Stimulated activated CD4-positive, alpha-beta T cell treated with anti-CD3 and anti-CD28 coated beads, TNF-alpha, amount 100 ng/mL, for 1 hour (primary cell): ENCODE data around the gene RANBP17.
"Not testable (repeated sequence)": the region's sequence is repeated elsewhere in the genome, so short reads cannot be mapped to it uniquely, and the experiment has no call there.

ENCODE experiments used
- DNase-seq, 3 donors: peaks; one replicate each; pipeline ENCODE4 v3.0.0-alpha.2; 2020; ENCODE audit warnings: low read depth in 3 of 3, low spot score in 1 of 3

RANBP17 gene

DNA sequence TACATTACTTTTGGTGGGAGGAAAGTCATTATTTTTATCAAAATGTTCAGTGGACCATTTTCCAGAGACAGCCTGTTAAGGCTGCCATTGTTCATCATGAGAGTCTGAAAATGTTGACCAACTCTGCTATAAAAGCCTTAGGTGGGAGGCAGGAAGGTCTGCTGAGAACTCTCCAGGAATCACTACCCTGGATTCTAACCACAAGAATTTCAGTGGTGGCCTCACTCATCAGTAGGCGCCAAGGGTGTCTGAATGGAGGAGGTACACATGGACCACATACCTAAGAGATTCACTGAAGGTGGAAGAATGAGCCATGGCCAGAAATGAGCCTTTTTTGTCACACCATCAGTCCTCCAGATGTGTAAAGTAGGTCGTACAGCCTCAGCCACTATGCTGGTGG lies 426.2 kb downstream of the RANBP17 start:
- no peak for DNase-seq

GRCh38 chr5:171291371-171291770 lies 429.6 kb downstream of the RANBP17 start:
- DNase-seq, result no peak

GRCh38 chr5:171295299-171295698 lies 433.5 kb downstream of the RANBP17 start:
- no peak for DNase-seq

DNA sequence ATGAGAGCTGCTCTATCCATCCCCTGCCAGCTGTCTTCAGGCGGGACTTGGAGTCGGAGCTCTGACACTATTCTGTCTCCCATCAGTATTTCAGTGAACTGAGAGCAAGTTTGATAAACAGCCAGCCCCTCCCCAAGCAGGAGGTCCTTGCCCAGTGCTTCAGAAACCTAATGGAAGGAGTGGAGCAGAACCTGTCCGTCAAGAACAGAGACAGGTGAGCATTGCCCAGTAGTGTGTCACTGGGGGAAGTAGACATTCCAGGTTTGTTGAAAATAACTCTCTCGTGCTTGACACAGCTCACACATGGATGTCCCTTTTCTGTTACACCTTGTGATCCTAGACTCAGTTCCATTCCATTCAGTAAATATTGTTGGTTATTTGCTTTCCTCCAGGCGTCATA lies 434.0 kb downstream of the RANBP17 start:
- DNase-seq, result no peak

DNA sequence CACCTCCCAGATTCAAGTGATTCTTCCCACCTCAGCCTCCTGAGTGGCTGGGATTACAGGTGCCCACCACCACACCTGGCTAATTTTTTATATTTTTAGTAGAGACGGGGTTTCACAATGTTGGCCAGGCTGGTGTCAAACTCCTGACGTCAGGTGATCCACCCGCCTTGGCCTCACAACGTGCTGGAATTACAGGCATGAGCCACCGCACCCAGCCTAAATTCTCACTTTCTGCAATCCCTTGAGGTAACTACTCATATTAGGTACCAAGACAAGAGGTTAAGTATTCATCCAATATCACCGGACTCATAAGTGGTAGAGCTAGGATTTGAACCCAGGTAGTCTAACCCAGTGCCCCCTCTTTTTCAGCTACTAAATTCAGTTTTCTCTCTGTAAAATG lies 436.1 kb downstream of the RANBP17 start:
- DNase-seq, result not testable (repeated sequence)

DNA sequence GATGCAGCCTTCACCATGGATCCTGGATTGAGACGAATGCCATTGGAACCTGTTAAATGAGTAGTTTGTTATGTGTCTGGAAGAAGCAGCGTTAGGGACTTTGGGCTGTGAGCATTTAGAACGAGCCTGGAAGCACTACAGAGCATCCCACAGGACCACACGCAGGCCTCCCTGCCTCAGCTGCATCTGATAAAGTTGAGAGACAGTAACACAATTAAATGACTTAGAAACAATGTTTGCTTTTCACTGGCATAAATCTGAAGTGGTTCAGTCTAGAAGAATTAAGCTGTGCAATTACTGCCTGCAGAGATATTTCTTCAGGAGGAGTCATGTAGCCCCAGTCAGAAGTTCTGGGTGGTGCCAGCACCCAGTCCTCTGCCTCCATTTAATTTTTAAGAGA lies 437.4 kb downstream of the RANBP17 start:
- DNase-seq, result no peak

DNA sequence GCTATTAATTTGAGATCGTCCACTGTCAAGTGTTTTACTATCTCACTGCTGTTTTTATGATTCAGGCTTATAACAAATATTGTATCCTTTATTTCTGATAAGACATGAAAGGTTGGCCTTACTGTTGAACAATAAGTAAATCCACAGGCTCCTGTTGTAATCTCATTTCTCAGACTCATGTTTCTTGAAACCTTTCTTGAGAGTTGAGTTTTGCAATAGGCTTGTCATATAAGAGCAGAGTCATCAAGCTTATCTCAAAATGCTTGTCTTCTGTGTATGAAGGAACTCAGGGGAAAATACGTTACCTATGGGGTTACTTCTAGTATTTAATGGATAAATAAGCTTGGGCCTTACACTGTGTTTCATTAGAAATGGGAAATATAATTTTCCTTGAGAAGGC lies 438.0 kb downstream of the RANBP17 start:
- no peak for DNase-seq

- no peak for DNase-seq
Measured at GRCh38 chr5:171300358-171300757, 438.5 kb downstream of the RANBP17 start.

GRCh38 chr5:171306166-171306565 lies 444.3 kb downstream of the RANBP17 start:
- DNase-seq, result no peak

- no peak for DNase-seq
Measured at GRCh38 chr5:171306781-171307591, 445.2 kb downstream of the RANBP17 start.

DNA sequence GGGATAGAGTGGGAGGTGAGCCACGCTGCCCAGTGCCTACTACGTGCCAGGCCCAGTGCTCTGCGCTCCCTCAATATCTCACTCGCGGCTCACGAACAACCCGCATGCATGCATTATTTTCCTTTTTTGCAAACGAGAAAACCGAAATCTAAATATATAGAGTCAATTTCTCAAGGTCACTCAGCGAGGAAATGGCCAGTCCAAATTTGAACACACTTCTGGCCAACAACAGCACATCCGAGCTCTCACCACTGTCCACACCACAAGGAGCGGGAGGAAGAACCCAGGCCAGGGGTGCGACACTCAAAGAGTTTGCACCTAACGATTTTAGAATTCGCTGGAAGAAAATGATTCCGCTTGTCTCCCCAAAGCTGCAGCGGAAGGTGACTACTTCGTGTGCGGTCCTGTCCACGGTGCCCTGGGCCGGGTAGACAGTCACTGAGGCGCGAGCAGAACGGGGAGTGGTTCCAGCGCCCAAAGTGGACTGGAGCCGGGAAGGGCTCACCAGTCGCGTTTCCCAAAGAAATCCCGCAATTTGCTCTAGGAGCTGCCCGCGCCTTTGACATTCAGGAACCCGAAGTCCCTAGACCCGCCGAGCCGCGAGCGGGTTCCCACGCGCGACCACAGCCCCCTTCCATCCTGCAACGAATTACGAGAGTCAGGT lies 446.1 kb downstream of the RANBP17 start:
- DNase-seq, result no peak

GRCh38 chr5:171308453-171309275 lies 446.8 kb downstream of the RANBP17 start, which contains the start of gene TLX3:
TSS of gene TLX3 (plus strand) at chr5:171309248. CDS start at chr5:171309366, 118 bp downstream.
- DNase-seq, result no peak

DNA sequence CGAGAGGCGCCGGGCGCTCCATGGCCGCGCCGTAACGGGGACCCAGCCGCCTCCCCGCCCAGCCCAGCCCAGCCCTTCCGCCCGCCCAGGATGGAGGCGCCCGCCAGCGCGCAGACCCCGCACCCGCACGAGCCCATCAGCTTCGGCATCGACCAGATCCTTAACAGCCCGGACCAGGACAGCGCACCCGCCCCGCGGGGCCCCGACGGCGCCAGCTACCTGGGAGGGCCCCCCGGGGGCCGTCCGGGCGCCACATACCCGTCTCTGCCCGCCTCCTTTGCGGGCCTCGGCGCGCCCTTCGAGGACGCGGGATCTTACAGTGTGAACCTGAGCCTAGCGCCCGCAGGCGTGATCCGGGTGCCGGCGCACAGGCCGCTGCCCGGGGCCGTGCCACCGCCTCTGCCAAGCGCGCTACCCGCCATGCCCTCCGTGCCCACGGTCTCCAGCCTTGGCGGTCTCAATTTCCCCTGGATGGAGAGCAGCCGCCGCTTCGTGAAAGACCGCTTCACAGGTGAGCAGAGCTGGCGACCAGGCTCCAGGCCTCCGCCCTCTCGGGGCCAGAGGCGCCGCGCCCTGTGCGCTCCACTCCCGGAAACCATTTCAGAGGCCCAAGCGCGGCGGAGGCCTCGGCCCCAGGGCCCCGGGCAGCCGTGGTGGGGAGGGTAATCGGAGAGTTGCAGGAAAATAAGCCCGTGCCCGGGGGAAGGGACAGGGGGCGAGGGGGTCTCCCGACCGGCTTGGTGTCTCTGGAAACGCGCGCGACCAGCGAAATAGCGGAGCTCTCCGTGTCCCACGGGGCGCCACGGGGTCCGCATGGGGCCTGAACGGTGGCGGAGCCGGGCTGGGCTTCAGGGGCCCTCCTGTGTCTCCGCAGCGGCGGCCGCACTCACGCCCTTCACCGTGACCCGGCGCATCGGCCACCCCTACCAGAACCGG lies 447.7 kb downstream of the RANBP17 start:
- DNase-seq, result no peak

DNA sequence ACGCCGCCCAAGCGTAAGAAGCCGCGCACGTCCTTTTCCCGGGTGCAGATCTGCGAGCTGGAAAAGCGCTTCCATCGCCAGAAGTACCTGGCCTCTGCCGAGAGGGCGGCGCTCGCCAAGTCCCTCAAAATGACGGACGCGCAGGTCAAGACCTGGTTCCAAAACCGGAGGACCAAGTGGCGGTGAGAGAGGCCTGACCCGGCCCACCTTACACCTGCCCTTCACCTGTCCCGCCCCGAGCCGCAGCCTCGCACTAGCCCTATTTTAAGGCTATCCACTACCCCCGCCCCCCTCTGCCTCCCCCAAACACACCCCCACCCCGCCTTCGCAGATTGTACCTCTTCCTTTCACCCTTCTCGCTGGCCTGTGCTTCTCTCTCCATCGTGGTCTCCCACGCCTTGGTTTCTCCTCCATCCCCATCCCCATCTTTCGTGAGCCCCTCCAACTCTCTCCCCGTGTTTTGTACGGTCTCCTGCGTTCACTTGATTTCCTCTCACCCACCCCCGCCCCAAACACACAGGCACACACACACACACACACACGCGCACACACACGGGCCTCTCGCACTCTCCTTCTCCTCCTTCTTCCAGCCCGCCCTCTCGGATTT lies 448.5 kb downstream of the RANBP17 start:
- no peak for DNase-seq

GRCh38 chr5:171310819-171311321 lies 449.1 kb downstream of the RANBP17 start:
- DNase-seq, result no peak

GRCh38 chr5:171311322-171312077 lies 449.7 kb downstream of the RANBP17 start:
- no peak for DNase-seq

DNA sequence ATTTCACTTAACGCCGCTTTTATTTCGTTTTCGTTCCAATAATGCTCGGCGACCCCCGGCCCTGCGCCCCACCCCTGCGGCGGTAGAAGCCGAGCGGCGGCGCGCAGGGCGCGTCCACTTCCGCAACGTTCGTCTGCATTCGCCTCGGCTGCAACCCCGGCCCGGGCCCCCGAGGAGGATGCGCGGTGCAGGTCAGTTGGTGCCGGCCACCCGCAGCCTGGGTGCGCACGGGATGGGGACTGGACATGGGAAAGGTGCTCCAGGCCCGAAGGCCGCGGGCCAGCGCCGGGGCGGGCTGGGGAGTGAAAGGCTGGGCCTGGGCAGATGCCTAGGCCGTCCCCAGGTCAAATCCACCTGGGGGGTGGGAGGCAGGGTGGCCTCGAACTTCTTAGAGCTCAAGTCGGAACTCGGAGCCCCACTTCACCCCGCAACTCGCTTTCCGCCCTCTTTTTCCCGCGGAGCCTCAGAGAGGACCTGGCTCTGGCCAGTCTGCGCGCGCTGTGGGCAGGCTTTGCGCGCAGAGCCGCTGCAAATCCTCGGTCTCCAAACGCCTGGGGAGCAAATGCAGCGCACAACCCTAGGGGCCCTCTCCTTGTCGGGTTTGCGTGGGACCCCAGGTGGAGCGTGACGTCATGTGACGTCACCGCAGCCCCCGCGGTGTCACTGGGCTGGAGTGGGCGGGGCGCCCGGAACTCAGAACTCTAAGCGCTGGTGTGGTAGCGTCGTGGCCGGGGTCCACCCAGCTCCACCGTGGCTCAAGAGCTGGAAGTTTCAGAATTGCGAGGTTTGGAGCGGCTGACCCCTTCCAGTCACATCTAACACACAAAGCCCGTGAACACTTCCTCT lies 450.5 kb downstream of the RANBP17 start:
- no peak for DNase-seq

- no peak for DNase-seq
Measured at GRCh38 chr5:171313481-171314206, 451.8 kb downstream of the RANBP17 start.
